IPS-18a (cell line): ENCODE data around the gene OR2G6.
"Not testable (repeated sequence)": the region's sequence is repeated elsewhere in the genome, so short reads cannot be mapped to it uniquely, and the experiment has no call there.

ENCODE experiments used
- H3K27ac ChIP-seq: one replicate; pipeline ENCODE4 v1.5.1; 2013; ENCODE audit warnings: low read length
- H3K27me3 ChIP-seq: one replicate; pipeline ENCODE4 v1.6.1; 2013; ENCODE audit warnings: mild to moderate bottlenecking, low read length; ENCODE audit not compliant: control insufficient read depth, insufficient read depth
- H3K36me3 ChIP-seq: one replicate; pipeline ENCODE4 v1.6.1; 2013; ENCODE audit warnings: low read depth, low read length; ENCODE audit not compliant: control insufficient read depth
- H3K4me1 ChIP-seq: one replicate; pipeline ENCODE4 v1.6.1; 2013; ENCODE audit warnings: low read depth, low read length; ENCODE audit not compliant: control insufficient read depth
- H3K4me3 ChIP-seq: one replicate; pipeline ENCODE4 v1.5.1; 2013; ENCODE audit warnings: low read length
- H3K9ac ChIP-seq: one replicate; pipeline ENCODE4 v1.6.1; 2013; ENCODE audit warnings: mild to moderate bottlenecking, low read length, moderate library complexity
- H3K9me3 ChIP-seq: one replicate; pipeline ENCODE4 v1.6.1; 2013; ENCODE audit warnings: low read depth, low read length; ENCODE audit not compliant: control insufficient read depth

OR2G6 gene

GRCh38 chr1:248507773-248508172 is at the start of gene OR2G6:
Gene OR2G6, plus strand, starts transcription at chr1:248508073. Its CDS starts 13,574 bp downstream, at chr1:248521647.
- not testable (repeated sequence) for H3K4me3 ChIP-seq, H3K27me3 ChIP-seq, H3K27ac ChIP-seq, H3K9ac ChIP-seq, H3K36me3 ChIP-seq, H3K9me3 ChIP-seq, H3K4me1 ChIP-seq

GRCh38 chr1:248459117-248459516 is 48.8 kb upstream of the OR2G6 start:
- not testable (repeated sequence) for H3K36me3 ChIP-seq, H3K9ac ChIP-seq, H3K4me1 ChIP-seq, H3K27me3 ChIP-seq, H3K27ac ChIP-seq, H3K4me3 ChIP-seq
- H3K9me3 ChIP-seq: peaks cover 25% of the 10 kb centered on the region

- Histone ChIP-seq H3K27me3 (no peaks in the 10 kb centered on the region), H3K4me3 (no peak overlapping the region), H3K36me3 (no peaks in the 10 kb centered on the region), H3K27ac (no peak overlapping the region), H3K9ac (no peak overlapping the region), H3K9me3 (peaks cover 42% of the 10 kb centered on the region), H3K4me1 (no peaks in the 10 kb centered on the region)
These were observed 36.7 kb upstream of the OR2G6 start for GRCh38 chr1:248471154-248471553.

GRCh38 chr1:248472111-248472510 is 35.8 kb upstream of the OR2G6 start:
- H3K9ac ChIP-seq, H3K36me3 ChIP-seq, H3K27ac ChIP-seq, H3K4me1 ChIP-seq, H3K4me3 ChIP-seq, H3K27me3 ChIP-seq: not testable (repeated sequence)
- H3K9me3 ChIP-seq: peaks cover 34% of the 10 kb centered on the region

DNA sequence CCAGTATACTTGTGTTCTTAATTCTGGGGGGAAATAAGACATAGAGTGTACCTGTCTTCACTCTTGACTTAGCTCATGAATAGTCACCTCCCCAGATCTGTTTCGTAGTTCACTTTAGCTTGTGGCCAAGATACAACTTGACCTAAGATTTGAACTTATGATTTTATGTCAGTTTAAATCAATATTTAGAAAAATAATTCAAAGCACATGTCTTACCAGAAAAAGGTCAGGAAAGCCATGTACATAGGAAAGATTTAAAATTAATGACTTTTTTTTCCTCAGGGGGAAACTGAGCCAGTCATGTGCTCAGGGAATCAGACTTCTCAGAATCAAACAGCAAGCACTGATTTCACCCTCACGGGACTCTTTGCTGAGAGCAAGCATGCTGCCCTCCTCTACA is 34.8 kb upstream of the OR2G6 start, which contains the start of gene OR2T3:
OR2T3 (plus strand) TSS at position 301 of the 400 bp plus-strand sequence; CDS start at position 301, 0 bp downstream.
- H3K9me3 ChIP-seq: peaks cover 30% of the 10 kb centered on the region
- not testable (repeated sequence) for H3K4me1 ChIP-seq, H3K4me3 ChIP-seq, H3K9ac ChIP-seq, H3K27me3 ChIP-seq, H3K27ac ChIP-seq, H3K36me3 ChIP-seq

DNA sequence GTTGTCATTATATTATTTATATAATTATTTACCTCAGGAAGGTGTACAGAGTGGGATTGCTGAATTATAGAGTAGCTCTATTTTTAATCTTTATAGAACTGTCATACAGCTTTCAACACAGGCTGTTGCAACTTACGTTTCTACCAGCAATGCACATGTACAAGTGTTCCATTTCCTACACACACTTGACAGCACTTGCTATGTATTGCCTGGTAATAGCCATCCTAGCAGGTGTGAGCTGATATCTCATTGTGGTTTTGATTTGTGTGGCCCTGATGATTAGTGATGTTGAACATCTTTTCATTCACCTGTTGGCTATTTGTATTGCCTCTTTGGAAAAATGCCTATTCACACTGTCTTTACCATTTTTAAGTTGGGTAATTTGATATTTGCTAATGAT is 32.2 kb upstream of the OR2G6 start:
- not testable (repeated sequence) for H3K27me3 ChIP-seq, H3K27ac ChIP-seq, H3K36me3 ChIP-seq, H3K4me3 ChIP-seq, H3K4me1 ChIP-seq, H3K9ac ChIP-seq
- H3K9me3 ChIP-seq: peaks cover 16% of the 10 kb centered on the region

DNA sequence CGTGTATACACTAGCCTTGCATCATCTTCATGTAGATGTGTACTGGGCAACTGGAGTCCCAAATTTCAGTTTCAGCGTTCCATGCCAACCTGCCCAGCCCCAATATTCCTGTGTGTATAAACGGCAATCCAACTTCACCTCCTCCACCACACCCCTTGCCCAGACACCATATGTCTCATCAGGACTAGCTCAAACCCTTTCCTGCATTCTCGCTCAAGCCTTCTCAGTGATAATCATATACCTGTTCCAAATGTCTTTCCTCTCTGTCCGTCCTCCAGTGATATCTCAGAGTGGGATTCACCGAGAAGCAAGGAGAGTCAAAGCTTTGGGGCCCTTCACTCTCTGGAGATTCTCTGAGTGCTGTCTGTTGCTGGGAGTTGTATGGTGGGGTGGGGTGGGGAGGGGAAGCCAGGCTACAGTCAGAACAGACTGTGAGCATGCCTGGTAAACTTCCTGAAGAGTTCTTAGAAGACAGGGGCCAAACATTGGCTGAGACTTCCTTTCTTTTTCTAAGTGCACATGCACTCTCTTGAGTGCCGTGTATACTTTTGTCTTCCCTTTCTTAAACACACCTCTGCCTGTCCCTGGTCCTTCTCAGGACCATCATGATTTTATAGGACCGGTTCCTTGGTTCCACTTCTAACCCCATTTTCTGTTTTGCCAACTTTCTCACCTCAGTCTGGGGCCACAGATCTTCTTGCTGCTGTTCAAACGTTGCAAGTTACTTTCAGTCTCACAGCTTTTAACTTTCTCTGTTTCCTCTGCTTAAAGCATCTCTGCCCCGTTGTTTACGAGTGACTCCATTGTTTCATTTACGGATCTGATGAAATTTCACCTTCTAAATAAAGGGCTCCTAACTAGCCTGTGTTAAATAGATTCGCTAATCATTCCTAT is 25.9 kb upstream of the OR2G6 start:
- H3K9me3 ChIP-seq, H3K4me1 ChIP-seq, H3K9ac ChIP-seq, H3K36me3 ChIP-seq, H3K27ac ChIP-seq, H3K27me3 ChIP-seq, H3K4me3 ChIP-seq: not testable (repeated sequence)

- not testable (repeated sequence) for H3K4me1 ChIP-seq, H3K9me3 ChIP-seq, H3K4me3 ChIP-seq, H3K9ac ChIP-seq, H3K36me3 ChIP-seq, H3K27me3 ChIP-seq, H3K27ac ChIP-seq
These were observed 19.6 kb upstream of the OR2G6 start, which contains the start of gene OR2T5 for GRCh38 chr1:248488289-248488688. Gene OR2T5, plus strand, starts transcription at chr1:248488589. Its CDS starts 0 bp downstream, at chr1:248488589.

GRCh38 chr1:248496661-248497060 is 11.2 kb upstream of the OR2G6 start:
- H3K4me3 ChIP-seq, H3K27me3 ChIP-seq, H3K27ac ChIP-seq, H3K4me1 ChIP-seq, H3K9ac ChIP-seq, H3K9me3 ChIP-seq, H3K36me3 ChIP-seq: not testable (repeated sequence)

- not testable (repeated sequence) for H3K9ac ChIP-seq, H3K9me3 ChIP-seq, H3K27me3 ChIP-seq, H3K27ac ChIP-seq, H3K36me3 ChIP-seq, H3K4me3 ChIP-seq, H3K4me1 ChIP-seq
These were observed 7.4 kb upstream of the OR2G6 start for GRCh38 chr1:248500305-248501035.

- not testable (repeated sequence) for H3K9ac ChIP-seq, H3K4me1 ChIP-seq, H3K36me3 ChIP-seq, H3K9me3 ChIP-seq, H3K27ac ChIP-seq, H3K4me3 ChIP-seq, H3K27me3 ChIP-seq
These were observed 2.3 kb downstream of the OR2G6 start for GRCh38 chr1:248510217-248510616.

DNA sequence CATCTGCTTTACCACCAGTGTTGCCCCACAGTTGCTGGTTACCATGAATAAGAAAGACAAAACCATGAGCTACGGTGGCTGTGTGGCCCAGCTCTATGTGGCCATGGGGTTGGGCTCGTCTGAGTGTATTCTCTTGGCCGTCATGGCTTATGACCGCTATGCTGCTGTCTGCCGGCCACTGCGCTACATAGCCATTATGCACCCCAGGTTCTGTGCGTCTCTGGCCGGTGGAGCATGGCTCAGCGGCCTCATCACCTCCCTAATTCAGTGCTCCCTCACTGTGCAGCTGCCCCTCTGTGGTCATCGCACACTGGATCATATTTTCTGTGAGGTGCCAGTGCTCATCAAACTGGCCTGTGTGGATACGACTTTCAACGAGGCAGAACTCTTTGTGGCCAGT is 14.0 kb downstream of the OR2G6 start:
- Histone ChIP-seq H3K9me3 (peaks cover 51% of the 10 kb centered on the region), H3K27me3 (no peaks in the 10 kb centered on the region), H3K36me3 (no peaks in the 10 kb centered on the region), H3K4me1 (no peaks in the 10 kb centered on the region), H3K4me3 (no peak overlapping the region), H3K27ac (no peak overlapping the region), H3K9ac (no peak overlapping the region)
